Stimulated activated naive CD4-positive, alpha-beta T cell treated with Interleukin-2 at 50 U/mL for 16 hours (primary cell): ENCODE measurements around the gene C9orf50.

Source experiments
- DNase-seq: peaks from one replicate; lab custom pipeline; 2025; lab: John Stamatoyannopoulos, UW

The C9orf50 gene

DNA sequence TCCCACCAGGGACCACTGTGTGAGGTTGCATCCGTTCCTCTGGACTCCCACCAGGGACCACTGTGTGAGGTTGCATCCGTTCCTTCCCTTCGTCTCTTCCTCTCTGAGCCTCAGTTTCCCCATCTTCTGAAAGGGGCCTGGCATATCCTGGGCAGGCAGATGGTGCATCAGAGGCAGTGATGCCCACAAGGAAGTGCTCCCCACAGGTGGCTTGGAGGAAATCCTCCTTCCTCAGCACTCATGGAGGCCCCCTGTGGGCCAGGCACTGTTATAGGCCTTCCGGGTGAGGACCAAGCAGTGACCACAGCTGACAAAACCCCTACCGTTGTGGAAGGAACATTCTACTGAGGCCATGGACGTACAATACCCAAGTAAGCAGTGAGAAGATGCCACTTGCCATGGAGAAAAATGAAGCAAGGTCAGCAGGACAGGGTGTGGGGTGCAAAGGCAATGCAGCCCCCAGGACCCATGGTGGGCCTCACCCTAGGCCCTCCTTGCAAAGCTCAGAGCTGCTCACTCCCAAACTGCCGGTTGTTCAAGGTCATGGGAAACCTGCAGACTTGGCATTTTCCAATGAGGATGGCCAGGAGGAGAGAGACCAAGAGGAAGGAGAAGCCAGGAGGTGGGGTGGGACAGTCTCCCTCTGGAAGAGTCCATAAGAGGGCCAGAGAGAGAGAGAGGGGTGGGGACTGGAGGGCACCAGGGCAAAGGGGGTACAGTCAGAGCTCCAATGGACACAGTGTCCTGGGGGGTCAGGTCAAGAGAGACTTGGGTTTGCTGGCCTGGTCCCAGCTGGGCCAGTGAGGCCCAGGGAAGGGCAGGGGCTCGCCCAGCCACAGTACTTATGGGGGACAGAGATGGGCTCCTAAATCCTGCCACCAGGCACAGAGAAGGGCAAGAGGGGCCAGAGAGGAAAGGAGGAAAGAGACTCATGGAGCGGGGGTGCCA is 51.1 kb downstream of the C9orf50 start:
- no peak for DNase-seq

DNA sequence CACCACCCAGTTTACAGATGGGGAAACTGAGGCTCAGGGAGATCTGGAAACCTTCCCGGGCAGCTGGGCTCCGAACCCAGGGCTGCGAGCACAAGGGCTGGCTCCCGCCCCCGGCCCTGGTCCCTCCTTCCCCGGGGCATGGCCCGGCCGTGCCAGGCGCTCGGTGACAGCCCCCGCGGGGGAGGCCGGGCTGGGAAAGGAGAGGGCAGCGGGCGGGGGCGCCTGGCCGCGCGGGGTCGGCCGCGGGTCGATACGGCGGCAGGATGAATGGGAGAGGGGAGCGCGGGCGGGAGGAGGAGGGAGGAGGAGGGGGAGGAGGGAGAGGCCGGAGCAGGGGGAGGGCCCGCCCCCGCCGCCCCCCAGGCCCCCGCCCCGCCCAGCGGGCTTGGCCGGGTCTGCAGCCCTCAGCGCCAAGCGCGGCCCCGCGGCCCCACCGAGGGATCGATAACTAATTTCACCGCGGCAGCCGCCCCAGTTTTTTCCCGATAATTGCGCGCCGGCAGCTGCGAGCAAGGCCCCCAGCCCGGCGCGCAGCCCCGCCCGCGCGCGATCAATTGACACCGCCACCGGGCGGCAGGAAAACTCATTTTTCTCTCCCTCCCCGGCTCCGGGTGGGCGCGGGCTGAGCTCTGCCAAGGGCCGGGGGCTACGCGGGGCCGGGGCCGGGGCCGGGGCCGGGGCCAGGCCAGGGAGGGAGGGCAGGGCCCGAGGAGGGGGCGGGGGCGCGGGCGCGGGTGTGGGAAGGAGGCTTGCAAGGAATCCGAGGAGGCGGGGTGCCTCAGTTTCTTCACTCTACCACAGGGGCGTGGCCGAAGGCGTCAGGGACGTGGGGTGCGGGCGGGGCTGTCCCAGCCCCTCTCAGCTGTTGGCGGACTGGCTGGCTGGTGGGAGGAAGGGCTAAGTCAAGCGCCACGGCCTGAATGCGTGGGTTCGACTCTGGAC is 52.1 kb downstream of the C9orf50 start:
- no peak for DNase-seq

- no peak for DNase-seq
Observed at GRCh38 chr9:129567842-129568559, 52.9 kb downstream of the C9orf50 start.

- DNase-seq: no peak
Observed at GRCh38 chr9:129567329-129567728, 53.6 kb downstream of the C9orf50 start.

GRCh38 chr9:129566563-129567266 is 54.2 kb downstream of the C9orf50 start:
- DNase-seq: no peak

- no peak for DNase-seq
Observed at GRCh38 chr9:129562917-129563316, 58.0 kb downstream of the C9orf50 start.

- DNase-seq: no peak
Observed at GRCh38 chr9:129562514-129562913, 58.4 kb downstream of the C9orf50 start.
